ENCODE data around the gene AXIN1.
A peak's percentile ranks its signal among the peaks of the same experiment; 100 is the strongest.

GRCh38 chr16:379183-379960 is 26.8 kb upstream of the AXIN1 start:
- no peak for TF ChIP-seq CREB1 (IDR thresholded peaks at IDR 0.05; ENCODE audit: low read depth)
- peak; percentile 86 for TF ChIP-seq USF1 (IDR thresholded peaks at IDR 0.05)
- TF ChIP-seq, protein P1, sequence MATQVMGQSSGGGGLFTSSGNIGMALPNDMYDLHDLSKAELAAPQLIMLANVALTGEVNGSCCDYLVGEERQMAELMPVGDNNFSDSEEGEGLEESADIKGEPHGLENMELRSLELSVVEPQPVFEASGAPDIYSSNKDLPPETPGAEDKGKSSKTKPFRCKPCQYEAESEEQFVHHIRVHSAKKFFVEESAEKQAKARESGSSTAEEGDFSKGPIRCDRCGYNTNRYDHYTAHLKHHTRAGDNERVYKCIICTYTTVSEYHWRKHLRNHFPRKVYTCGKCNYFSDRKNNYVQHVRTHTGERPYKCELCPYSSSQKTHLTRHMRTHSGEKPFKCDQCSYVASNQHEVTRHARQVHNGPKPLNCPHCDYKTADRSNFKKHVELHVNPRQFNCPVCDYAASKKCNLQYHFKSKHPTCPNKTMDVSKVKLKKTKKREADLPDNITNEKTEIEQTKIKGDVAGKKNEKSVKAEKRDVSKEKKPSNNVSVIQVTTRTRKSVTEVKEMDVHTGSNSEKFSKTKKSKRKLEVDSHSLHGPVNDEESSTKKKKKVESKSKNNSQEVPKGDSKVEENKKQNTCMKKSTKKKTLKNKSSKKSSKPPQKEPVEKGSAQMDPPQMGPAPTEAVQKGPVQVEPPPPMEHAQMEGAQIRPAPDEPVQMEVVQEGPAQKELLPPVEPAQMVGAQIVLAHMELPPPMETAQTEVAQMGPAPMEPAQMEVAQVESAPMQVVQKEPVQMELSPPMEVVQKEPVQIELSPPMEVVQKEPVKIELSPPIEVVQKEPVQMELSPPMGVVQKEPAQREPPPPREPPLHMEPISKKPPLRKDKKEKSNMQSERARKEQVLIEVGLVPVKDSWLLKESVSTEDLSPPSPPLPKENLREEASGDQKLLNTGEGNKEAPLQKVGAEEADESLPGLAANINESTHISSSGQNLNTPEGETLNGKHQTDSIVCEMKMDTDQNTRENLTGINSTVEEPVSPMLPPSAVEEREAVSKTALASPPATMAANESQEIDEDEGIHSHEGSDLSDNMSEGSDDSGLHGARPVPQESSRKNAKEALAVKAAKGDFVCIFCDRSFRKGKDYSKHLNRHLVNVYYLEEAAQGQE (IDR thresholded peaks at IDR 0.05; ENCODE audit: low read depth): no peak
- TF ChIP-seq FOXM1 (IDR thresholded peaks at IDR 0.05; ENCODE audit: borderline replicate concordance, low read depth): no peak
- no peak for TF ChIP-seq RAD21 (IDR thresholded peaks at IDR 0.05; ENCODE audit: low read depth)
- TF ChIP-seq MAX (IDR thresholded peaks at IDR 0.05): peak; percentile 51; the same call in 1 of the 2 replicates
- TF ChIP-seq EGR1 (IDR thresholded peaks at IDR 0.05): no peak
- no peak for TF ChIP-seq EP300 (IDR thresholded peaks at IDR 0.05; ENCODE audit: borderline replicate concordance)
- TF ChIP-seq YY1 (IDR thresholded peaks at IDR 0.05; ENCODE audit: low read depth): no peak
- no peak; the same call in 1 of the 2 replicates for TF ChIP-seq TAF1 (IDR thresholded peaks at IDR 0.05; ENCODE audit: low read depth)

Data from Ishikawa (cell line).